Ectodermal cell (in vitro differentiated cells): ENCODE results near the gene DPP10.
"Not testable (repeated sequence)": the region's sequence is repeated elsewhere in the genome, so short reads cannot be mapped to it uniquely, and the experiment has no call there.

Experiments used
- H3K27ac ChIP-seq: 2 replicates; pipeline ENCODE4 v1.7.0; 2013; ENCODE audit warnings: mild to moderate bottlenecking, low read depth, low read length; ENCODE audit not compliant: insufficient read depth, poor library complexity, severe bottlenecking
- H3K27me3 ChIP-seq: 2 replicates; pipeline ENCODE4 v1.7.0; 2013; ENCODE audit warnings: mild to moderate bottlenecking, low read length; ENCODE audit not compliant: insufficient read depth, control insufficient read depth, poor library complexity, severe bottlenecking
- H3K36me3 ChIP-seq: one replicate; pipeline ENCODE4 v1.7.0; 2013; ENCODE audit warnings: low read length; ENCODE audit not compliant: control insufficient read depth, insufficient read depth
- H3K4me1 ChIP-seq: one replicate; pipeline ENCODE4 v1.7.0; 2013; ENCODE audit warnings: low read length; ENCODE audit not compliant: control insufficient read depth, insufficient read depth
- H3K4me3 ChIP-seq: 2 replicates; pipeline ENCODE4 v1.7.0; 2013; ENCODE audit warnings: low read depth, low read length, control low read depth; ENCODE audit not compliant: insufficient read depth
- H3K9me3 ChIP-seq: 2 replicates; pipeline ENCODE4 v1.7.0; 2013; ENCODE audit warnings: mild to moderate bottlenecking, low read length, moderate library complexity; ENCODE audit not compliant: control insufficient read depth
- WGBS, 2 experiments: methylation state at CpG; one replicate each; pipeline ENCODE4 v1.1.7; 2013; ENCODE audit warnings: missing lambda C conversion rate in 2 of 2; 5-methylcytosine and 5-hydroxymethylcytosine counted together

The DPP10 gene

DNA sequence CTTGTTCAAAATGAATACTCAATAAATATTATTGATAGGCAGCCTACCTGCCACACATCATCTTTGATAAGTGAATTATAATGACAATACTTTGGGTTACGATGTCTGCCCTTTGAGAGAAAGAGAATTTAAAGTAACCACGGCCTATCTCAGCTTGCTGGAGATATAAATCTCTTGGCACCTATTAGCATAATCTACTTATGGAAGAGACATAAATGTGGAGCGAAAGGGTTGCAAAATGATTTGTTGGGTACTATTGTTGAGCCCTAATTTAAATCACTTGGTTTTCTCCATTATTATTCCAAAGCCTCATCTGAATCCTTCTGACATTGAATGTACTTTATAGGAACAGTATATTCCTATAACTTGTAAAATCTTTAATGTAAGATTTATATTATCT, 520.1 kb downstream of the DPP10 start:
- H3K27ac ChIP-seq, result no peak overlapping the region
- H3K36me3 ChIP-seq, result no peaks in the 10 kb centered on the region
- H3K27me3 ChIP-seq, result no peaks in the 10 kb centered on the region
- H3K4me3 ChIP-seq, result no peak overlapping the region
- WGBS, 2 experiments, result 91 to 100% methylated on average over 2 to 3 of the region's 3 CpGs
- no peaks in the 10 kb centered on the region for H3K9me3 ChIP-seq
- no peaks in the 10 kb centered on the region for H3K4me1 ChIP-seq

DNA sequence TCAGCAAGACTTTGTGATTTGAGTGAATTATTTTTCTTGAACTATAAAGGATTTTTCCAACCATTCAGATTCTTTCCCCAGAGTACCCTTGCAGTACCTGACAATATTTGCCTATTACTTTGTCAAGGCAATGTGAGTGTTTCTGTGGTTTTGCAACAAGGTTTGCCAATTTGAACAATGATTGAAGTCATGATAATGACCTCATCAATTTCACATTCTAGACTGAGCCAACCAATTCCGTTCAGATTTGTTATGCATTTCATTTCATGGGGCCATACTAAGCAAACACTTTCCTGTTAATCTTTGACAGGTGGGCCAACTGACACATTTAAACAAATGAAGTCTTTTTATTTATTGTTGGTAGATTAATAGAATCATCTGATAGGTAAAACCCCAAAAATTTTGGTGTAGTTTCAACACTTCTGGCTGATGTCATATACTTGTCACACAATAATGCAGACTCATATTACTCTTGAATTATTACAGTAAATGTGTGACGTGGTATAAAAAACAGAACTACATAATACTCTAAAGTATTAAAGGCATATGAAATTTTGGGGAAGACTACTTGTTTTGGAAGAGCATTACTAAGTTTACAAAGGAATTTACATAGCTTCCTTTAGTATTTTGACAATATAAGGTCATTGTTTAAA, 526.4 kb downstream of the DPP10 start:
- H3K27me3 ChIP-seq, result no peaks in the 10 kb centered on the region
- H3K27ac ChIP-seq, result no peak overlapping the region
- H3K36me3 ChIP-seq, result no peaks in the 10 kb centered on the region
- H3K4me3 ChIP-seq, result no peak overlapping the region
- WGBS, 2 experiments, result 86 to 100% methylated on average over 1 of the region's 2 CpGs
- H3K4me1 ChIP-seq, result no peaks in the 10 kb centered on the region
- no peaks in the 10 kb centered on the region for H3K9me3 ChIP-seq

DNA sequence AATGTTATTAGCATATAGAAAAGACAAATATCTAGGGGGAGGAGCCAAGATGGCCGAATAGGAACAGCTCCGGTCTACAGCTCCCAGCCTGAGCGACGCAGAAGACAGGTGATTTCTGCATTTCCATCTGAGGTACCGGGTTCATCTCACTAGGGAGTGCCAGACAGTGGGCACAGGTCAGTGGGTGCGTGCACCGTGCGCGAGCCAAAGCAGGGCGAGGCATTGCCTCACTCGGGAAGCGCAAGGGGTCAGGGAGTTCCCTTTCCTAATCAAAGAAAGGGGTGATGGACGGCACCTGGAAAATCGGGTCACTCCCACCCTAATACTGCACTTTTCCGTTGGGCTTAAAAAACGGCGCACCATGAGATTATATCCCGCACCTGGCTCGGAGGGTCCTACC, 561.9 kb downstream of the DPP10 start:
- not testable (repeated sequence) for H3K27me3 ChIP-seq, H3K9me3 ChIP-seq, H3K4me1 ChIP-seq, H3K27ac ChIP-seq, H3K36me3 ChIP-seq, H3K4me3 ChIP-seq
- 86 to 99% methylated on average over 7 to 17 of the region's 19 CpGs for WGBS, 2 experiments

DNA sequence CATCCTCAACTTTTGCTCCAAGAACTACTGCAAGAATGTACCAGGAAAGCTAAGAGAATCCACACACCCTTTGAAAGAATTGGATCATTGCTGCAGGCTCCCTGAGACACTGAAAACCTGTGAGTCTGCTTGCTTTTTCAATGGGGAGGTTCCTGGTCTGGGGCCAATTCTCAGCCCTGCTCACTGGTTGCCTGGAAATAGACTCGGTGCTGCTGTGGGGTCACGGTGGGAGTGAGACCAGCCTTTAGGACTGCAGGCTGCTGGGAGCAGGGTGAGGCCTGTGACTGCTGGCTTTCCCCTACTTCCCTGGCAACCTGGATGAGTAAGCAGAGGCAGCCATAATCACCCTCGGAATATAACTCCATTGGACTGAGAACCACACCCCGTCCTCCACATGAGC, 569.3 kb downstream of the DPP10 start:
- H3K27ac ChIP-seq, result no peak overlapping the region
- no peaks in the 10 kb centered on the region for H3K27me3 ChIP-seq
- no peaks in the 10 kb centered on the region for H3K9me3 ChIP-seq
- no peaks in the 10 kb centered on the region for H3K36me3 ChIP-seq
- 95 to 96% methylated on average over 4 of the region's 4 CpGs for WGBS, 2 experiments
- H3K4me3 ChIP-seq, result no peak overlapping the region
- H3K4me1 ChIP-seq, result no peaks in the 10 kb centered on the region

DNA sequence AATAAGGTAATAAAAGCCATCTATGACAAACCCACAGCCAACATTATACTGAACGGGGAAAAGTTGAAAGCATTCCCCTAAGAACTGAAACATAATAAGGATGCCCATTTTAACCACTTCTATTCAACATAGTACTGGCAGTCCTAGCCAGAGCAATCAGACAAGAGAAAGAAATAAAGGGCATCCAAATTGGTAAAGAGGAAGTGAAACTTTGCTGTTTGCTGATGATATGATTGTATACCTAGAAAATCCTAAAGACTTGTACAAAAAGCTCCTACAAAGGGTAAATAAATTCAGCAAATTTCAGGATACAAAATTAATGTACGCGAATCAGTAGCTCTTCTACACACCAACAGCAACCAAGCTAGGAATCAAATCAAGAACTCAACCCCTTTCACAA, 579.6 kb downstream of the DPP10 start:
- WGBS, 2 experiments, result 95 to 96% methylated on average over 3 of the region's 3 CpGs

DNA sequence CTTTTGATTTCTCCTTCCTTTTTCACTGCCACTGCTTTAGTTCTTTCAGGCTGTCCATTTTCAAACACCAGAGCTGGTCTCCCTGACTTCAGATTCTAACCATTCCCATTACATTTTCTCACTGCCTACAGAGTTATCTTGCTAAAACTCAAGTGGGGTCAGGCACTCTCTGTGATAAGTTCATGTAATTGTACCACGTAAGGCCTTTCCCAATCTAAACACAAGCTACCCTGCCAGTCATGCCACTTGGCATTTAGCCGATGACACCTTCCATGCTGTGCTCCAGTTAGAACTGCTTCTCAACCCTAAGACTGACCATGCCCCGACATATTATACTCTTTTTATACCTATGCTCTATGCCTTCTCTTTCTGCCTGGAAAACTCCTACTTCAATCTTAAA, 592.4 kb downstream of the DPP10 start:
- Histone ChIP-seq H3K36me3 (no peaks in the 10 kb centered on the region), H3K9me3 (no peaks in the 10 kb centered on the region), H3K4me3 (no peak overlapping the region), H3K4me1 (no peaks in the 10 kb centered on the region), H3K27ac (no peak overlapping the region), H3K27me3 (no peaks in the 10 kb centered on the region)
- 93 to 95% methylated on average over 3 of the region's 3 CpGs for WGBS, 2 experiments

More for the DNA sequence above, 579.6 kb downstream of the DPP10 start:
- not testable (repeated sequence) for H3K36me3 ChIP-seq, H3K27me3 ChIP-seq, H3K9me3 ChIP-seq, H3K4me3 ChIP-seq, H3K4me1 ChIP-seq, H3K27ac ChIP-seq

DNA sequence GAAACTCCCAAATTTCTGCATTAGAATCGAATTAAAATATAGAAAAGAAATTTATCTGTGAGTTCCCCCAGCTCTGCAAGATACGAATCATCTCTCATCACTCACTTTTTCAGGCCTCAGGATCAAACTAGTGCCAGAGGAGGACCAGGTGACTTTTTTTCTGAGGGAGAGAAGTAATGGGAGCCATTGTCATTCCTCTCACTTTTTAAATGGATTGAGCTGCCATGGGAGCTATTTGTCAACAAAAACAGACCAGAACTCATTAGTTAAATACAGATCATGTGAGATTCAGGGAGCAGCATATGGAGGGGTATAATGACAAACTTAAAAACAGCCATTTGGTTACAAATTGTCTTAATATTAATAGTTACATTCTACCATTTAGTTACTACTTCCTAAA, 594.4 kb downstream of the DPP10 start:
- no peak overlapping the region for H3K27ac ChIP-seq
- H3K9me3 ChIP-seq, result no peaks in the 10 kb centered on the region
- H3K4me1 ChIP-seq, result no peaks in the 10 kb centered on the region
- H3K4me3 ChIP-seq, result no peak overlapping the region
- 80 to 90% methylated on average over 1 to 2 of the region's 2 CpGs for WGBS, 2 experiments
- H3K36me3 ChIP-seq, result no peaks in the 10 kb centered on the region
- no peaks in the 10 kb centered on the region for H3K27me3 ChIP-seq

DNA sequence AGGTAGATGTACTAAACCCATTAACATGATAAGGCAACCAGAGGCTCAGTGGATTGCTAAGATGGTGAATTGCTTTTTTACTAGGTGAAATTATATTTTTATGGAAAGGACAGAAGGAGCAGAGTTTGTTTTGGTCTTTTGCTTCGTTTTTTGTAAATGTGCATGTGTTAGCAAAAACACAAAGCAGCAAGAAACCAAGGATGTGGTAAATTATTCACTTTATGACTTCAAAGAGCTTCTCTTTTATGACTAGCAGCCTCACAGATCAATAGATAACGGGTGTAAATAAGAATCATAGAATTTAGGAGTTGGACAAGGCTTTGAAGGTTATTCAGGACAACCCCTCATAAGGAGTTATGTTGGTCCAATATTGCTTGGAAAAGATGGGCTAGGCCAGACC, 615.0 kb downstream of the DPP10 start:
- 88 to 95% methylated on average over 2 of the region's 2 CpGs for WGBS, 2 experiments

DNA sequence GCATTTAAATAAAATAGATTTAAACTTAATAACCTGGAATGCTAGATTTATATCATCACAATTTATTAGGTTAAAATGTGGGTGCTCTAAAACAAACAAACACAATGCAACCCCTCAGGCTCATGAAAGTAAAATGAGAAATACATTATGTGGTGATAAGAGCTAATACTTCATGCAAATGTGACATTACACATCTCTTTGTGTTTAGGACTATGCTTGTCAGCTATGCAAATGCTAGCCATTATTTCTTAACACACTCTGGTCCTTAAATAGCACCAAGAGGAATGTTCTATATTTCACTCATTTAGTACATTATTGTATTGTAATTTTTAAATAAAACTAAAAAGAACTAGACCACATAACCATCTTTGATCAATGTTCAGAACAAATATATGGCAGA, 627.6 kb downstream of the DPP10 start:
- Histone ChIP-seq H3K36me3 (no peaks in the 10 kb centered on the region), H3K4me1 (no peaks in the 10 kb centered on the region), H3K27ac (no peak overlapping the region), H3K27me3 (no peaks in the 10 kb centered on the region), H3K9me3 (no peaks in the 10 kb centered on the region), H3K4me3 (no peak overlapping the region)

More for the DNA sequence above, 615.0 kb downstream of the DPP10 start:
- H3K4me1 ChIP-seq, result no peaks in the 10 kb centered on the region
- H3K9me3 ChIP-seq, result no peaks in the 10 kb centered on the region
- H3K4me3 ChIP-seq, result no peak overlapping the region
- no peaks in the 10 kb centered on the region for H3K36me3 ChIP-seq
- H3K27ac ChIP-seq, result no peak overlapping the region
- H3K27me3 ChIP-seq, result no peaks in the 10 kb centered on the region

DNA sequence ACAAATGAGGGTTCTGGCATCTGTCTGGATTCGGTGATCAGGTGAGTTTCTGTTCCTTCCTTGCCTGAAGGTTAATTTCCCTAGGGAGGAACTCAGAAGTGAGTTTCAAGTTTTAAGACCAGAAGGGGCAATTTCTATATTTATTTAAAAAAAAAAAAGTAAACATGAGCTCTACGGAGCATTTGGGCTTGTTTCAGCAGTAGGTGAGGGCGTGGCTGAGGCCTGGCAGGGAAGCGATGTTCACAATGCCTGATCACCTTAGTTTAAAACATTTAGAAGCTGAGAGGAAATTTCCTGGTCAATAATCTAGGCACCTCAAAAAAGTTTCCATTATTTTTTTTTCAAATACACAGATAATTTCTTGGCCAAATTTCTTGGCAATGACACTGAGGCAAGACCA, 629.1 kb downstream of the DPP10 start:
- H3K27me3 ChIP-seq, result no peaks in the 10 kb centered on the region
- no peaks in the 10 kb centered on the region for H3K9me3 ChIP-seq
- H3K36me3 ChIP-seq, result no peaks in the 10 kb centered on the region
- H3K4me1 ChIP-seq, result no peaks in the 10 kb centered on the region
- WGBS, 2 experiments, result 90 to 93% methylated on average over 4 of the region's 4 CpGs
- no peak overlapping the region for H3K4me3 ChIP-seq
- H3K27ac ChIP-seq, result no peak overlapping the region

DNA sequence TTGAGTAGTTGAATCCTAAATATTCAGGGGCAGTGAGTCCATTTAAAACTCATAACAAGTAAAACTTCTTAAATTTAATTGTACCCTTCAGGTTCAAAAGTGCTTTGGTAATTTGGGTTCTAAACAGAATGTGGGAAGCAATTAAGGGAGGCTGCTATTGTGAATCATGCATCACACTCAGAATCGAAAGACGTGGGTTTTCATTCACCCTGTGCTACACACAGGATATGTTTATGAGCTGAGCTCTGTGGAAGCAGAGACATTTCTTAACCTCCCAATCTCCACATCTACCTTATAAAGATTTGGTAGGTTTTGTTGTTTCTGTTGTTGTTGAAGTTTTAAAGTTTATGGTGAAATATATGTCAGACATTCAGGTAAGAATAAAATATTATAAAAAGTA, 633.4 kb downstream of the DPP10 start:
- H3K27ac ChIP-seq, result no peak overlapping the region
- no peak overlapping the region for H3K4me3 ChIP-seq
- no peaks in the 10 kb centered on the region for H3K27me3 ChIP-seq
- 80 to 88% methylated on average over 1 to 2 of the region's 2 CpGs for WGBS, 2 experiments
- H3K4me1 ChIP-seq, result no peaks in the 10 kb centered on the region
- no peaks in the 10 kb centered on the region for H3K36me3 ChIP-seq
- H3K9me3 ChIP-seq, result no peaks in the 10 kb centered on the region
